GM12878 (cell line): ENCODE data around the gene ROR2. TPM values are rescaled to one million over a fixed set of nuclear protein-coding genes. Genes with fewer than 3 reads are reported as not detected.

ENCODE experiments used
- ATAC-seq: fragments of 200-7000 bp; cut with Tn5 transposase; 3 replicates; pipeline ENCODE4 v1.9.1; 2020; ENCODE audit warnings: mild to moderate bottlenecking, moderate library complexity
- BruUV-seq: library from RNA; stranded (reverse); fragments of 400-500 nt; replicated peaks from 2 replicates; lab custom pipeline; 2021; lab: Mats Ljungman, UMichigan
- CTCF ChIA-PET: fragments of 300-600 bp; sonication (Branson Sonifier 250); formaldehyde crosslinking; extraction: SDS; loops from one replicate; lab custom pipeline; 2021; ENCODE audit warnings: inconsistent platforms; lab: Yijun Ruan, JAX
- POLR2A ChIA-PET: fragments of 350-600 bp; formaldehyde crosslinking; extraction: SDS; loops from one replicate; lab custom pipeline; 2021; ENCODE audit warnings: inconsistent platforms; lab: Charles Lee
- RAD21 ChIA-PET: fragments of 300-600 bp; sonication (Branson Sonifier 250); formaldehyde crosslinking; loops from one replicate; lab custom pipeline; 2023; ENCODE audit warnings: antibody characterized with exemption; ENCODE audit not compliant: unreplicated experiment; lab: Charles Lee
- SMC1A ChIA-PET: fragments of 300-600 bp; sonication (Branson Sonifier 250); formaldehyde crosslinking; loops from one replicate; lab custom pipeline; 2023; ENCODE audit not compliant: unreplicated experiment, uncharacterized antibody; lab: Charles Lee
- DNase-seq: peaks from one replicate; pipeline ENCODE4 v3.0.0-alpha.2; 2011; ENCODE audit warnings: low read depth, low spot score
- FAIRE-seq: peaks from 3 replicates; lab custom pipeline; 2011; peaks lifted over from hg19 to GRCh38; lab: Jason Lieb, UNC
- H2AFZ ChIP-seq: 2 replicates; pipeline ENCODE4 v1.6.0; 2011; ENCODE audit warnings: low read depth, low read length, control low read depth; ENCODE audit not compliant: control insufficient read depth
- H3K27ac ChIP-seq: 2 replicates; pipeline ENCODE4 v1.5.1; 2011; ENCODE audit warnings: control low read depth; ENCODE audit not compliant: control insufficient read depth, insufficient read depth
- H3K27me3 ChIP-seq, 2 experiments: replicated peaks in 1 of 2; 2 replicates each; pipeline versions ENCODE4 v1.6.0 to v1.6.1; 2011; ENCODE audit warnings: low read length in 1 of 2; ENCODE audit not compliant: control insufficient read depth in 2 of 2, insufficient read depth in 2 of 2
- H3K36me3 ChIP-seq, 2 experiments: 2 replicates each; pipeline ENCODE4 v1.5.1; 2011; ENCODE audit warnings: low read length in 1 of 2; ENCODE audit not compliant: control insufficient read depth in 2 of 2, insufficient read depth in 2 of 2
- H3K4me1 ChIP-seq: 2 replicates; pipeline ENCODE4 v1.6.1; 2011; ENCODE audit warnings: mild to moderate bottlenecking, low read length, moderate library complexity, mixed read lengths; ENCODE audit not compliant: control insufficient read depth, insufficient read depth
- H3K4me2 ChIP-seq: 2 replicates; pipeline ENCODE4 v1.6.0; 2011; ENCODE audit warnings: control low read depth; ENCODE audit not compliant: control insufficient read depth, insufficient read depth
- H3K4me3 ChIP-seq: fragments of 200-600 bp; sonication (generic); 2 replicates; pipeline ENCODE4 v1.5.1; 2016
- H3K79me2 ChIP-seq: 2 replicates; pipeline ENCODE4 v1.6.0; 2011; ENCODE audit warnings: low read length; ENCODE audit not compliant: control insufficient read depth, insufficient read depth
- H3K9ac ChIP-seq: 2 replicates; pipeline ENCODE4 v1.8.0; 2011; ENCODE audit warnings: low read length, control low read depth, mixed read lengths; ENCODE audit not compliant: control insufficient read depth, insufficient read depth
- H3K9me3 ChIP-seq: replicated peaks from 3 replicates; pipeline ENCODE4 v1.5.1; 2011; ENCODE audit warnings: mild to moderate bottlenecking, low read length; ENCODE audit not compliant: control insufficient read depth, insufficient read depth
- H4K20me1 ChIP-seq: 2 replicates; pipeline ENCODE4 v1.6.0; 2011; ENCODE audit not compliant: control insufficient read depth, insufficient read depth
- BACH1 ChIP-seq: fragments of 450-650 bp; IDR thresholded peaks from 2 replicates; pipeline ENCODE4 v1.6.1; 2017; ENCODE audit warnings: mild to moderate bottlenecking, borderline replicate concordance
- IKZF2 ChIP-seq, 2 experiments: fragments of 450-650 bp; IDR thresholded peaks; 2 replicates each; pipeline ENCODE4 v1.6.1; 2017; ENCODE audit warnings: mild to moderate bottlenecking in 2 of 2, moderate library complexity in 2 of 2
- SPI1 ChIP-seq: IDR thresholded peaks from 2 replicates; pipeline ENCODE4 v1.6.1; 2011; ENCODE audit warnings: low read depth, mild to moderate bottlenecking, low read length, moderate library complexity, borderline replicate concordance; ENCODE audit not compliant: insufficient read depth
- SREBF2 ChIP-seq: IDR thresholded peaks from 2 replicates; pipeline ENCODE4 v1.6.1; 2012; ENCODE audit warnings: mild to moderate bottlenecking, low read length
- SRF ChIP-seq, 2 experiments: IDR thresholded peaks; 2 replicates each; pipeline ENCODE4 v1.6.1; 2011; ENCODE audit warnings: low read depth in 2 of 2, low read length in 2 of 2, mild to moderate bottlenecking in 1 of 2, moderate library complexity in 1 of 2
- STAT1 ChIP-seq: fragments of 450-650 bp; conservative IDR thresholded peaks from 2 replicates; pipeline ENCODE4 v1.6.1; 2014; ENCODE audit warnings: antibody characterized with exemption, mild to moderate bottlenecking
- ZBTB33 ChIP-seq: fragments of 450-650 bp; IDR thresholded peaks from 2 replicates; pipeline ENCODE4 v1.6.1; 2017; ENCODE audit warnings: mild to moderate bottlenecking
- WGBS: methylation state at CpG from one replicate; pipeline ENCODE4 v1.1.6; 2016; ENCODE audit warnings: low lambda C conversion rate; ENCODE audit not compliant: insufficient replicate concordance, insufficient coverage; ENCODE audit errors: missing lambda C conversion rate; 5-methylcytosine and 5-hydroxymethylcytosine counted together
- in situ Hi-C: fragments of 300-500 bp; cut with MboI; formaldehyde crosslinking; loops from 9 replicates; pipeline ENCODE4 v1.14.3; 2018; ENCODE audit warnings: mixed read lengths
- intact Hi-C: fragments of 100-400 bp; cut with micrococcal nuclease; formaldehyde crosslinking; loops from one replicate; pipeline ENCODE4 v1.14.2; 2022; ENCODE audit not compliant: unreplicated experiment
- polyA plus RNA-seq, 11 experiments: library from polyadenylated mRNA; depleted of rRNA in 4 of 11; unstranded in 6 of 11; stranded (reverse) in 5 of 11; fragments of >200 nt; fragmentation: Nextera tagmentation in 4 of 11; fragmentation: Illumina TruSeq in 1 of 11; extraction: Ambion mirVana in 4 of 11; extraction: Trizol in 1 of 11; gene quantifications; 1 replicate in 1 of 11; 2 replicates in 10 of 11; pipeline versions ENCODE4 v1.2.1 to v1.2.3, GENCODE V29; 2011 to 2016; ENCODE audit warnings: inconsistent platforms in 2 of 11, missing spikeins in 2 of 11, low read depth in 1 of 11
- total RNA-seq, 4 experiments: library from RNA; depleted of rRNA in 3 of 4; stranded (reverse); fragments of >200 nt in 3 of 4; fragmentation: Illumina TruSeq in 1 of 4; extraction: Trizol in 1 of 4; gene quantifications; 2 replicates each; pipeline versions ENCODE4 v1.2.1 to v1.2.3, GENCODE V29; 2013 to 2021

ROR2 gene
- total and polyA plus RNA-seq, 10 of the 15 experiments (the other 5 are each of a cell fraction or from before 2014, with no cell fraction given) = 0.03 to 0.05 TPM; not detected in 8

GRCh38 chr9:91933556-91934352 is 16.3 kb downstream of the ROR2 start:
- SMC1A ChIA-PET = no interaction called here
- FAIRE-seq (peak; percentile 13), DNase-seq (no peak), ATAC-seq (no peak)
- H3K27me3 ChIP-seq = no peaks in the 10 kb centered on the region
- intact Hi-C loops (no loop called here), in situ Hi-C loops (no loop called here)
- H3K4me1 ChIP-seq = no peaks in the 10 kb centered on the region
- no peaks in the 10 kb centered on the region for H3K36me3 ChIP-seq
- no TSS peak for BruUV-seq
- H3K27ac ChIP-seq = no peak overlapping the region
- WGBS = 74% methylated on average over 8 of the region's 8 CpGs
- no peak overlapping the region for H3K4me3 ChIP-seq
- H4K20me1 ChIP-seq = no peaks in the 10 kb centered on the region
- H2AFZ ChIP-seq = no peak overlapping the region
- no peak overlapping the region for H3K9ac ChIP-seq
- peaks cover 4% of the 10 kb centered on the region; the same call in 2 of the 3 replicates for H3K9me3 ChIP-seq
- H3K79me2 ChIP-seq = no peaks in the 10 kb centered on the region
- POLR2A ChIA-PET = no interaction called here
- TF ChIP-seq BACH1 (no peak), SRF (IDR thresholded peaks at IDR 0.05; ENCODE audit: low read depth in 2 of 2, low read length in 2 of 2) (no peak), SPI1 (peak; percentile 26; the same call in 1 of the 2 replicates), SREBF2 (no peak), STAT1 (no peak), ZBTB33 (no peak), IKZF2 (IDR thresholded peaks at IDR 0.05) (no peak)
- no peak overlapping the region for H3K4me2 ChIP-seq
- CTCF ChIA-PET = interaction anchor here (0.5 kb wide), 1 partner anchor 144 kb away, joined by 3 read pairs; no protein-coding TSS in a partner anchor
- RAD21 ChIA-PET = no interaction called here
